IMR-90 (cell line): ENCODE data around the gene MAT1A.

Source experiments
- BHLHE40 ChIP-seq: fragments of 150-350 bp; IDR thresholded peaks from 2 replicates; pipeline ENCODE4 v1.6.1; 2016; ENCODE audit warnings: mild to moderate bottlenecking, low read depth, low read length
- CEBPB ChIP-seq: IDR thresholded peaks from 2 replicates; pipeline ENCODE4 v1.6.1; 2012; ENCODE audit warnings: low read depth, low read length, improper control_type of control experiment
- CHD1 ChIP-seq: IDR thresholded peaks from 2 replicates; pipeline ENCODE4 v1.6.1; 2012; ENCODE audit warnings: low read depth, low read length, improper control_type of control experiment
- CTCF ChIP-seq: conservative IDR thresholded peaks from 2 replicates; pipeline ENCODE4 v1.5.1; 2012; ENCODE audit warnings: mild to moderate bottlenecking, low read depth, low read length, improper control_type of control experiment
- FOS ChIP-seq: fragments of 150-350 bp; IDR thresholded peaks from 2 replicates; pipeline ENCODE4 v1.6.1; 2016; ENCODE audit warnings: low read depth, low read length
- MAFK ChIP-seq: IDR thresholded peaks from 2 replicates; pipeline ENCODE4 v1.6.1; 2012; ENCODE audit warnings: low read depth, low read length, improper control_type of control experiment
- MAZ ChIP-seq: IDR thresholded peaks from 2 replicates; pipeline ENCODE4 v1.6.1; 2012; ENCODE audit warnings: low read depth, mild to moderate bottlenecking, low read length, improper control_type of control experiment, moderate library complexity, borderline replicate concordance
- MXI1 ChIP-seq: IDR thresholded peaks from 2 replicates; pipeline ENCODE4 v1.6.1; 2012; ENCODE audit warnings: low read depth, mild to moderate bottlenecking, low read length, moderate library complexity, borderline replicate concordance
- NFE2L2 ChIP-seq: fragments of 150-350 bp; IDR thresholded peaks from 2 replicates; pipeline ENCODE4 v1.6.1; 2016; ENCODE audit warnings: low read depth, mild to moderate bottlenecking, low read length
- POLR2A ChIP-seq: IDR thresholded peaks from 2 replicates; pipeline ENCODE4 v1.6.1; 2012; ENCODE audit warnings: mild to moderate bottlenecking, low read depth, low read length
- RAD21 ChIP-seq: IDR thresholded peaks from 2 replicates; pipeline ENCODE4 v1.6.1; 2012; ENCODE audit warnings: low read length, improper control_type of control experiment
- RFX5 ChIP-seq: IDR thresholded peaks from 2 replicates; pipeline ENCODE4 v1.8.0; 2012; ENCODE audit warnings: low read depth, mild to moderate bottlenecking, low read length, moderate library complexity
- SMC3 ChIP-seq: fragments of 150-350 bp; IDR thresholded peaks from 2 replicates; pipeline ENCODE4 v1.6.1; 2016; ENCODE audit warnings: low read depth, mild to moderate bottlenecking, antibody characterized with exemption, low read length, moderate library complexity
- USF2 ChIP-seq: fragments of 150-350 bp; IDR thresholded peaks from 2 replicates; pipeline ENCODE4 v1.6.1; 2017; ENCODE audit warnings: mild to moderate bottlenecking, antibody characterized with exemption, low read length, low read depth

GRCh38 chr10:80270887-80271286 is 18.6 kb downstream of the MAT1A start:
- TF ChIP-seq CTCF (no peak), MXI1 (no peak), POLR2A (no peak), SMC3 (no peak), MAZ (no peak), BHLHE40 (no peak), MAFK (no peak), RFX5 (no peak), USF2 (no peak), CEBPB (no peak), FOS (no peak), RAD21 (no peak), NFE2L2 (no peak), CHD1 (no peak)
